ENCODE measurements around the gene PTTG1IP.

PTTG1IP gene

DNA sequence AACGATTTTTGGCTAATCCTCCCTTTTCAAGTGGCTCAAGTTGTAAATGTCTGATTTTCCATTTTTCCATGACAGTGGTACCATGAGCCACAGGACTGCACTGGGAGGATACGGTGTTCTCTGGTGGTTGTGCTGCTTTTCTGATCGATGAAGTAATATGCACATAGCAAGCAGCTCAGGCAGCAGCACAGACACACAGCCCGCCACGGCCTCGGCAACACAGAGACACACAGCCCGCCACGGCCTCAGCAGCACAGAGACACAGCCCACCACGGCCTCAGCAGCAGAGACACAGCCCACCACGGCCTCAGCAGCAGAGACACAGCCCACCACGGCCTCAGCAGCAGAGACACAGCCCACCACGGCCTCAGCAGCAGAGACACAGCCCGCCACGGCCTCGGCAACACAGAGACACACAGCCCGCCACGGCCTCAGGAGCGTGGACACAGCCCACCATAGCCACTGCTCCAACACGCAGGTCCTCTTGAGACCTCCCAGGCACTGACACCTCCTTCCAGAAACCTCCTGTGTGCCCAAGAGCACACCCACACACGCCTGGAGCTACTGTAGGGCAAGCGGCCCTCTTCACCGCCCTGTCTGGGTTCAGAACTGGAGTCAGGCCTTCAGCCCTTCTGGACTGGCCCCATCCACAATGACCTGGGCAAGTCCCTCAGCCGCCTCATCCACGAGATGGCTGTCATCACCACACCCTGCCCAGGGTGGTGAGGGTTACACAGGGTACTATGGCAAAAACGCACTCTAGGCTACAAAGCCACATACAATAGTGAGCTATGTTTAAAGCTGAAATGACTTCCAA, 10.4 kb downstream of the PTTG1IP start:
- peaks cover 3 to 68% of the 10 kb centered on the region in 2 experiments; a peak in 2 of 3 replicates for H3K36me3 ChIP-seq (ENCODE audit: control insufficient read depth in 2 of 2, insufficient read depth in 1 of 2, low read length in 2 of 2)
- H3K9me3 ChIP-seq (ENCODE audit: control insufficient read depth, insufficient read depth, low read depth, low read length) = no peaks in the 10 kb centered on the region
- H3K4me1 ChIP-seq (ENCODE audit: control insufficient read depth, insufficient read depth, low read length) = no peaks in the 10 kb centered on the region
- CTCF ChIA-PET = interaction anchor here (0.5 kb wide), 1 partner anchor 80 kb away, joined by 4 read pairs; no protein-coding TSS in a partner anchor
- POLR2A ChIA-PET = no interaction called here
- H3K27ac ChIP-seq (ENCODE audit: extremely low read depth, low read depth, low read length) = no peak overlapping the region
- no peak overlapping the region for H3K4me3 ChIP-seq (ENCODE audit: low read depth, low read length)
- TF ChIP-seq SP2 (tag by site-specific recombination; IDR thresholded peaks at IDR 0.05) = no peak
- TF ChIP-seq ZNF416 (tag by site-specific recombination; IDR thresholded peaks at IDR 0.05) = no peak
- TF ChIP-seq SETDB1 (IDR thresholded peaks at IDR 0.05; ENCODE audit: insufficient read length, low read length) = no peak
- TF ChIP-seq ZNF501 (tag by site-specific recombination; IDR thresholded peaks at IDR 0.05) = no peak
- no peak for TF ChIP-seq ZSCAN30 (tag by site-specific recombination; IDR thresholded peaks at IDR 0.05)
- no peak for TF ChIP-seq ZNF37A (tag by site-specific recombination; IDR thresholded peaks at IDR 0.05)
- no peak for TF ChIP-seq ZNF600 (tag by site-specific recombination; IDR thresholded peaks at IDR 0.05)
- no peak for TF ChIP-seq ZNF10 (tag by site-specific recombination; IDR thresholded peaks at IDR 0.05)
- TF ChIP-seq ZNF404 (tag by site-specific recombination; IDR thresholded peaks at IDR 0.05) = no peak
- TF ChIP-seq ZBTB10 (tag by site-specific recombination; IDR thresholded peaks at IDR 0.05) = no peak
- TF ChIP-seq HIC1 (tag by site-specific recombination; IDR thresholded peaks at IDR 0.05) = no peak
- no peak for TF ChIP-seq ZNF248 (tag by site-specific recombination; IDR thresholded peaks at IDR 0.05)
- no peak for TF ChIP-seq ZNF76 (tag by site-specific recombination; IDR thresholded peaks at IDR 0.05; ENCODE audit: borderline replicate concordance, low read depth)
- no peak for TF ChIP-seq GLI4 (tag by site-specific recombination; IDR thresholded peaks at IDR 0.05)
- TF ChIP-seq ZNF488 (tag by site-specific recombination; IDR thresholded peaks at IDR 0.05) = no peak
- no peak for TF ChIP-seq ZNF785 (tag by site-specific recombination; IDR thresholded peaks at IDR 0.05)
- TF ChIP-seq ZNF830 (tag by site-specific recombination; IDR thresholded peaks at IDR 0.05; ENCODE audit: low read depth) = no peak

DNA sequence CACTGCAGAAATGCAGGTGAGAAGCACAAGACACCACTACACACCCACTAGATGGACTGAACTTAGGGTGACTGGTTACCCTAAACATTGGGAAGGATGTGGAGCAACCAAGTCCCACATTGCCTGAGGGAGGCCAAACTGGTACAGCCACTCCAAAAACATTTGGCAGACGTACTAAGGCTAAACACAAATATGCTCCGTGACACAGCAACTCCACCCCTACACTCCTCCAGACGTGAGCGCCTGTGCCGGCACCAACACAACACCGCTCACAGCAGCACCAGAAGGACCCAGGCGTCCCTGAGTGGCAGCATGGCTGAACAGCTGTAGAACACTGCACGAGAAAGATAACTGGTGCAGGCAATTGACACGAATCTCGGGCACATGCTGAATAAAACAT, 14.7 kb downstream of the PTTG1IP start:
- Histone ChIP-seq H3K4me1 (ENCODE audit: control insufficient read depth, insufficient read depth, low read length) (no peaks in the 10 kb centered on the region), H3K4me3 (ENCODE audit: low read depth, low read length) (no peak overlapping the region), H3K27ac (ENCODE audit: extremely low read depth, low read depth, low read length) (no peak overlapping the region), H3K9me3 (ENCODE audit: control insufficient read depth, insufficient read depth, low read depth, low read length) (no peaks in the 10 kb centered on the region), H3K36me3 (ENCODE audit: control insufficient read depth in 2 of 2, insufficient read depth in 1 of 2, low read length in 2 of 2) (peaks cover 3 to 87% of the 10 kb centered on the region in 2 experiments; a peak in 2 of 3 replicates)
- POLR2A ChIA-PET = no interaction called here
- CTCF ChIA-PET = no interaction called here
- TF ChIP-seq ZNF350 (tag by site-specific recombination; IDR thresholded peaks at IDR 0.05) (no peak), ZNF791 (tag by site-specific recombination; IDR thresholded peaks at IDR 0.05) (no peak), ZSCAN30 (tag by site-specific recombination; IDR thresholded peaks at IDR 0.05) (no peak), KLF10 (tag by site-specific recombination; IDR thresholded peaks at IDR 0.05) (no peak), ZNF548 (tag by site-specific recombination; IDR thresholded peaks at IDR 0.05) (no peak), ZNF830 (tag by site-specific recombination; IDR thresholded peaks at IDR 0.05; ENCODE audit: low read depth) (no peak)
- TF ChIP-seq, protein P1, sequence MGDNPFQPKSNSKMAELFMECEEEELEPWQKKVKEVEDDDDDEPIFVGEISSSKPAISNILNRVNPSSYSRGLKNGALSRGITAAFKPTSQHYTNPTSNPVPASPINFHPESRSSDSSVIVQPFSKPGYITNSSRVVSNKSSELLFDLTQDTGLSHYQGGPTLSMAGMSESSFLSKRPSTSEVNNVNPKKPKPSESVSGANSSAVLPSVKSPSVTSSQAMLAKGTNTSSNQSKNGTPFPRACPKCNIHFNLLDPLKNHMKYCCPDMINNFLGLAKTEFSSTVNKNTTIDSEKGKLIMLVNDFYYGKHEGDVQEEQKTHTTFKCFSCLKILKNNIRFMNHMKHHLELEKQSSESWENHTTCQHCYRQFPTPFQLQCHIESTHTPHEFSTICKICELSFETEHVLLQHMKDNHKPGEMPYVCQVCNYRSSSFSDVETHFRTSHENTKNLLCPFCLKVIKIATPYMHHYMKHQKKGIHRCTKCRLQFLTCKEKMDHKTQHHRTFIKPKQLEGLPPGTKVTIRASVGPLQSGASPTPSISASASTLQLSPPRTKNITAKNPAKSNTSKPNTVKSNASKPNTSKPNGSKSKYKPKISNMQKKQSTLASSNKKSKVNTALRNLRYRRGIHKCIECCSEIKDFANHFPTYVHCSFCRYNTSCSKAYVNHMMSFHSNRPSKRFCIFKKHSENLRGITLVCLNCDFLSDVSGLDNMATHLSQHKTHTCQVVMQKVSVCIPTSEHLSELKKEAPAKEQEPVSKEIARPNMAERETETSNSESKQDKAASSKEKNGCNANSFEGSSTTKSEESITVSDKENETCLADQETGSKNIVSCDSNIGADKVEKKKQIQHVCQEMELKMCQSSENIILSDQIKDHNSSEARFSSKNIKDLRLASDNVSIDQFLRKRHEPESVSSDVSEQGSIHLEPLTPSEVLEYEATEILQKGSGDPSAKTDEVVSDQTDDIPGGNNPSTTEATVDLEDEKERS (tag by site-specific recombination; IDR thresholded peaks at IDR 0.05) = no peak

Data from HEK293 (cell line).